Central memory CD4-positive, alpha-beta T cell (primary cell): ENCODE data around the gene EP400.
"Not testable (repeated sequence)": the region's sequence is repeated elsewhere in the genome, so short reads cannot be mapped to it uniquely, and the experiment has no call there.

ENCODE experiments used
- DNase-seq: peaks from one replicate; pipeline ENCODE4 v3.0.0; 2022

The EP400 gene

DNA sequence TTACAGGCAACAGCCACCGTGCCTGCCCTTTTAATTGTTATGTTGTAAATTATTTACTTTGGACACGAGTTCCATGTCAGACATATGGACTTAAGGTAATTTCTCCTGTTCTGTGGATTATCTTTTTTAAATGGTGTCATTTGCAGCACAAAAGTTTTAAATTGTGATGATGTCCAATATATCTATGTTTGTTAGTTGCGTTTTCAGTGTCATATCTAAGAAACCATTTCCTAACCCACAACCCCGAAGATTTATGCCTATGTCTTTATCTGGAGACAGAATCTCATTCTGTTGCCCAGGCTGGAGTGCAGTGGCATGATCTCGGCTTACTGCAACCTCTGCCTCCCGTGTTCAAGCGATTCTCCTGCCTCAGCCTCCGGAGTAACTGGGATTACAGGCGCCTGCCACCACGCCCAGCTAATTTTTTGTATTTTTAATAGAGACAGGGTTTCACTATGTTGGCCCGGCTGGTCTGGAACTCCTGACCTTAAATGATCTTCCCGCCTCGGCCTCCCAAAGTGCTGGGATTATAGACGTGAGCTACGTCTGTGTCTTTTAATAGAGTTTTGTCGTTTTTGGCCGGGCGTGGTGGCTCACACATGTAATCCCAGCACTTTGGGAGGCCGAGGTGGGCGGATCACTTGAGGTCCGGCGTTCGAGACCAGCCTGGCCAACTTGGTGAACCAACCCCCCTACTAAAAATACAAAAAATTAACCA, 870 bp upstream of the EP400 start:
- peak; percentile 14 for DNase-seq

DNA sequence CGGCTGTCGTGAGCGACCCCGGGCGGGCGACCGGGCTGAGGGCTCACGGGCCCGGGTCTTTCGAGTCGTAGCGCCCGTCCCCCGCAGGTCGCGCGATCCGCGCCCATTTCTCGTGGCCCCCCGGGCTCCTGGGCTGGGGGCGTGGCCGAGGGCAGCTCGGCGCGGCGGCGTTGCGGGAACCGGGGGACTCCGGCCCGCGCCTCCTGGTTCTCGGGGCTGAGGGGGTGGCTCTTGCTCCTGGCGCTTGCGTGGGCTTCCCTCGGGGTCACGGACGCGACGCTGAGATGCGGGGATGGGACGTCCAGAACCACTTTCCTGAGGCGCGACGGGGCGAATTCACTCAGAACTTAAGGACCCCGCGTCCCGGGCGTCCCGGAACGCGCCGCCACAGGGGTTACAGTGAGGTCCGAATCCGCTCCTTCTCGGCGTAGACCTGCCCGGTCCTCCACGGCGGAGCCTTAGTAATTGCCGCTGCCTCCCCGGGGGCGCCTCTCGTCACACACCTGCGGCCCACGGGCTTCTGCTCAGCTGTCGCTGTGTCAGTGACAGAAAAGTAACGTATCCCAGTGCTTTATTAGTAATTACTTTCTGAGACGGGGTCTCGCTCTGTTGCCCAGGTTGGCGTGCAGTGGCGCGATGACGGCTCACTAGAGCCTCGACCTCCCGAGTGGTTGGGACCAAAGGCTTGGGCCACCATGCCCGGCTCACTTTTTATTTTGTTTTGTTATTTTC, 606 bp downstream of the EP400 start:
- peak; percentile 14 for DNase-seq

DNA sequence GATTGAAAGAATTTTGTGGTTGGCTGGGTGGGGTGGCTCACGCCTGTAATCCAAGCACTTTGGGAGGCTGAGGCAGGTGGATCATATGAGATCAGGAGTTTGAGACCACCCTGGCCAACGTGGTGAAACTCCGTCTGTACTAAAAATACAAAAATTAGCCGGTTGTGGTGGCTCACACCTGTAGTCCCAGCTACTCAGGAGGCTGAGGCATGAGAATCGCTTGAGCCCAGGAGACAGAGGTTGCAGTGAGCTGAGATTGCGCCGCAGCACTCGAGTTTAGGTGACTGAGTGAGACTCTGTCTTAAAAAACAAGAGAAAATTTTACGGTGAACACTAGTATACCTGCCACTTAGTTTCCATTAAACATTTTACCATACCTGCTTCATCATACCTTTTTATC, 4.1 kb downstream of the EP400 start:
- DNase-seq, result not testable (repeated sequence)

DNA sequence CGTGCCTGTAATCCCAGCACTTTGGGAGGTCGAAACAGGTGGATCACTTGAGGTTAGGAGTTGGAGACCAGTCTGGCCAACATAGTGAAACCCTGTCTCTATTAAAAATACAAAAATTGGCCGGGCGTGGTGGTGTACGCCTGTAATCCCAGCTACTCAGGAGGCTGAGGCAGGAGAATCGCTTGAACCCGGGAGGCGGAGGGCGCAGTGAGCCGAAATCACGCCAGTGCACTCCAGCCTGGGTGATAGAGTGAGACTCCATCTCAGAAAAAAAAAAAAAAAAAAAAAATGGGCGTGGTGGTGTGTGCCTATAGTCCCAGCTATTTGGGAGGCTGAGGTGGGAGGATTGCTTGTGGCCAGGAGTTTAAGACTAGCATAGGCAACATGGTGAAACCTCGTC, 4.7 kb downstream of the EP400 start:
- not testable (repeated sequence) for DNase-seq

DNA sequence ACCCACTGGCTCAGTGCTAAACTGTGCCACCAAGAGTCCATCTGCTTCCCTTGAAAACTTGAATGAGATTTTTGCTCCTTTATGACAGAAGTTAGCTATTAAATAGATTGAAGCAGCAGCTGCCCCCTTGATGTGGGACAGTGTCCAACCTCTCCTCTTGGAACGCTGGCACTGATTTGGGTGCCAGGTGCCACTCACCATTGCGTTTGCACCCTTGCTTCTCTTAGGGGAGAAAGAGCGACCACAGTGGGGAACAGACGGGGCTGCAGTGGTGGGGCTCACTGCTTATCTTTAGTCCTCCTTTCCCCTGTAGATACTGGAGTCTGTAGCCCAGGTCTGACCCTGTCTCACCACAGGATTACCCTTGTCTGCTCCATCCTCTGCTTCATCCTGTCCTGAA, 9.4 kb downstream of the EP400 start:
- no peak for DNase-seq

DNA sequence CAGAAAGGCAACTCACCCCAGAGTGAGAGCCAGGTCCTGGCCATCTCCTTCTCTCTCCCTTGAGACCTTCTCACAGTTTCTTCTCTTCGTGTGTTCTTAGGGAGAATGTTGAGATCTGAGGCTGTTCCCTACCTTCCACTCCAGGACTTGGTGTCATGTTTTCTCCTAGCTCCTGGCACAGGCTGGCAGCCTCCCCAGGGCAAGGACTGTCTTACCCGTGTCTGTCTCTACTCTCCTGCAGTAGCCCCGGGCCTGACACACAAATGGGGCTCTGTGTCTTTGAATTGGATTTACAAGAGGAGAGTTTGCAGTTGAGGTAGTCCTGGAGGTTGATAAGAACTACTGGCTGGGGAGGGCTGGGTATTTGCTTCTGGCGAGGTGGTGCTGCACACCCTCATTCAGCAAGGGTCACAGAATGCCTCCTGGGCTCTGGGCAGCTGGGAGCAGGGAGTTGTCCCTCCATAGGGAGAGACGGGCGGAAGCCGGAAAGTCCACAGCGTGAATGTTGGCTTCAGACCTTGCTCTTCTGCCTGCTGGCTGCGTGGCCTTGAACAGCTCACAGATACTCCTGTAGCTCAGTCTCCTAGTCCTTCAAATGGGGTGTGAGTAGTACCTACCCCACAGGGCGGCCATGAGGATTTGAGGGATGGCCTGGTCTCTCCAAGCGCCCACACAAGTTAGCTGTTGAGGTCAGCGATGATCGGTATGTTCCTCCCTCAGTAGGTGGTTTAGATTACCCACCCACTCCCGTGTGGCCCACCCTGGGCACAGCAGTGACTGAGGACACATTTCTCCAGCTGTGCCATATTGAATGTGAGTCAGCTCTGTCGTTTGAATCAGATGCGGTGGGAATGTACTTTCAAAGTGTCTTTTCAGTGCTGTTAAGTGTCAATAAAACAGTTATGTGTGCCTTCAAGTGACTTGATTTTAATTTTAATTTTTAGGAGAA, 10.2 kb downstream of the EP400 start:
- no peak for DNase-seq

DNA sequence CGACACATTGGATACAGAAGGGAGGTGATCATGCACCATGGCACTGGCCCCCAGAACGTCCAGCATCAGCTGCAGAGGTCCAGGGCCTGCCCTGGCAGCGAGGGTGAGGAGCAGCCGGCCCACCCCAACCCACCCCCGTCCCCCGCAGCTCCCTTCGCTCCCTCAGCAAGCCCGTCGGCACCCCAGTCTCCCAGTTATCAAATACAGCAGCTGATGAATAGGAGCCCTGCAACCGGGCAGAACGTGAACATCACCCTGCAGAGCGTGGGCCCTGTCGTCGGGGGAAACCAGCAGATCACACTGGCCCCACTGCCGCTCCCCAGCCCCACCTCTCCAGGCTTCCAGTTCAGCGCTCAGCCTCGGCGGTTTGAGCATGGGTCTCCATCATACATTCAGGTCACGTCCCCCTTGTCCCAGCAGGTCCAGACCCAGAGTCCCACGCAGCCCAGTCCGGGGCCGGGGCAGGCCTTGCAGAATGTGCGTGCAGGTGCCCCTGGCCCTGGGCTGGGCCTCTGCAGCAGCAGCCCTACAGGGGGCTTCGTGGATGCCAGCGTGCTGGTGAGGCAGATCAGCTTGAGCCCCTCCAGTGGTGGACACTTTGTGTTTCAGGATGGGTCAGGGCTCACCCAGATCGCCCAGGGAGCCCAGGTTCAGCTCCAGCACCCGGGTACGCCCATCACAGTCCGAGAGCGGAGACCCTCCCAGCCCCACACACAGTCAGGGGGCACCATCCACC, 11.0 kb downstream of the EP400 start:
- not testable (repeated sequence) for DNase-seq

DNA sequence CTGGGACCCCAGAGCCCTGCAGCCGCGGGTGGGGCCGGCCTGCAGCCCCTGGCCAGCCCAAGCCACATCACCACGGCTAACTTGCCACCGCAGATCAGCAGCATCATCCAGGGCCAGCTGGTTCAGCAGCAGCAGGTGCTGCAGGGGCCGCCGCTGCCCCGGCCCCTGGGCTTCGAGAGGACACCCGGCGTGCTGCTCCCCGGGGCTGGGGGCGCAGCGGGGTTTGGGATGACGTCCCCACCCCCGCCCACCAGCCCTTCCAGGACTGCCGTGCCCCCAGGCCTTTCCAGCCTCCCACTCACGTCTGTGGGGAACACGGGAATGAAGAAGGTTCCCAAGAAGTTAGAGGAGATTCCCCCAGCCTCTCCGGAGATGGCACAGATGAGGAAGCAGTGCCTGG, 11.6 kb downstream of the EP400 start:
- not testable (repeated sequence) for DNase-seq

DNA sequence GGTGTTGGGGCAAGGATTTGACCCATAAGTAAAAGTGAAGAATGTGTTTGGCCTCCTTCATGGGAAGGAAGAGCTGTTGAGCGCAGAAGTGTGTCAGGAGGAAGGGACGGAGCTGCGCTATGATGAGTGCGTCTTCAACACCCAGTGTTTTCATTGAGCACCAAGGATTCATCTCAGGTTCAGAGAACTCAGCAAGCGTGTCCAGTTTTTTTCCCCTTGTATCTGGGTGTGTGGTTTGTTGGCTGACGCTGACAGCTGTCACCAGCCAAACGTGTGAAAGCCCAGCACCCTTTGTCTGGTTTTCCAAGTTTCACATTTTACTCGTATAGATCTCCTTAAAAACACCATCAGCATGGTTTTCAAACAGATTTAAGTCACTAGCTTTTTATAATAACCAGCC, 12.3 kb downstream of the EP400 start:
- DNase-seq, result no peak

DNA sequence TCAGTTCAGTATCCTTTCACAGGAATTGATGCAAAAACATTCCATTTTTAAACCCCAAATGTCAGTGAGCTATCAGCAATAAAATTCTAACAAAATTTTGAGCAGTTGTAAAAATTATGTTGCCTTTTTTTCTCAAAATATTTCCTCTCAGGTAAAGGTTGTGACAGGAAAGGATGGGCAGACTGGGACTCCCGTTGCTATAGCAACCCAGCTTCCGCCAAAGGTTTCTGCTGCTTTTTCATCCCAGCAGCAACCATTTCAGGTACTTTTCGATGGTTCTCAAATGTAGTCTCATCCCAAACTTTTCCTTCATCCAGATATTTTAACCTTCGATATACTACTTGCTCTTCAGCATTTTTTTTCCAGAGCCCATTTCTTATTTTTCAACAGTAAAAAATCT, 13.6 kb downstream of the EP400 start:
- DNase-seq, result peak; percentile 46

DNA sequence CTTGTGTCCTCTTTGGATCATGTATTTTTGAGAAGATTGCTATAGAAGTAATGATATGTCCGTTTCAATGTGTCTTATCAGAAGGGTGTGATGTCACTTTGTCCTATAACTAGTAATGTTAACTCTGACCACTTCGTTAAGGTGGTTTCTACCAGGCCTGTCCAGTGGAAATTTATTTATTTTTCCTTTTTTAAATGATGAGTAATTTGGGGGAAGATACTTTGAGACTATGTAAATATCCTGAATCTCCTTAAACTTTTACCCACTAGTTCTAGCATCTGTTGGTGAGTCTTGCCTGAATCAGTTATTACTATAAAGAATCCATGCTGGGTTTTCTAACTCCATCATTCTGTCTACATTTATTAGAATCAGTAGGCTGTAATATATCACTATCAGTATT, 15.3 kb downstream of the EP400 start:
- no peak for DNase-seq

DNA sequence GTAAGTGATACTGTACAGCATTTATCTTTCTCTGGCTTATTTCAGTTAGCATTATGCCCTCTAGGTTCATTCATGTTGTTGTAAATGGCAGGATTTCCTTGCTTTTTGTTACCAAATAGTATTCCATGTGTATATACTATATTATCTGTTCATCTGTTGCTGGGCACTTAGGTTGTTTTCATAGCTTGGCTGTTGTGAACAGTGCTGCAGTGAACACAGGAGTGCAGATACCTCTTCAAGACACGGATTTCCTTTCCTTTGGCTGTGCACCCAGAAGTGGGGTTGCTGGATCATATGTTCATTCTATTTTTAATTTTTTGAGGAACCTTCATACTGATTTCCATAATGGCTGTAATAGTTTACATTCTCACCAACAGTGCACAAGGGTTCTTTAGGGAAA, 21.5 kb downstream of the EP400 start:
- no peak for DNase-seq

DNA sequence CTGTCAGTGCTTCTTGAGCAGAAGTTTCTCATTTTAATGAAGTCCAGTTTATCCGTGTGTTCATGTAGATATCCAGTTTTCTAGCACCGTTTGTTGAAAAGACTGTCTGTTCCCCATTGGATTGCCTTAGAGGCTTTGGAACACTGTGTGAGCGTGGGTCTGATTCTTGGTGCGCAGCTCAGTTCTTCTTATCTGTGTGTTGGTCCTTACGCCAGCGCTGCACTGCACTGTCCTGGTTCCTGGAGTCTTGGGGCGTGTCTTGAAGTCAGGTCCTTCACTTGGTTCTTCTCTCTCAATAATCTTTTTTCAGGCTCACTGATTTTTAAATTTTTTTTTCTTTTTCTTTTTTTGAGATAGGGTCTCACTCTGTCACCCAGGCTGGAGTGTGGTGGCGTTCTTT, 25.5 kb downstream of the EP400 start:
- DNase-seq, result no peak

DNA sequence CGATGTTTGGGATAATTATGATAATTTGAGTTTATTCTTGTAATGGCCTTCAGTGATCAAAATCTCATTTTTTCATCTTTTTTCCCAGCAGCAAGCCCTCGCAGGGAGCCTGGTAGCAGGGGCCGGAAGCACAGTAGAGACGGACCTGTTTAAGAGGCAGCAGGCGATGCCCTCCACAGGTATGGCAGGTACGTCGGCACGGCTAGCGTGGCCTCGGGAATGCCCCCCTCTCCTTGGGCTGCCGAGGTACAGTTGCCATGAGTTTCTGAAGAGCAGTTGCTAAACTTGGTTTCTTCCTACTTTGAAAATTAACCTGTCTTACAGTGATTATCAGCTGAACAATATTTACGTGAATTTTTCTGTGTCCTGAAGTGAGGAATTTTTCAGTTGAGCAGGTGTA, 29.9 kb downstream of the EP400 start:
- DNase-seq, result no peak

DNA sequence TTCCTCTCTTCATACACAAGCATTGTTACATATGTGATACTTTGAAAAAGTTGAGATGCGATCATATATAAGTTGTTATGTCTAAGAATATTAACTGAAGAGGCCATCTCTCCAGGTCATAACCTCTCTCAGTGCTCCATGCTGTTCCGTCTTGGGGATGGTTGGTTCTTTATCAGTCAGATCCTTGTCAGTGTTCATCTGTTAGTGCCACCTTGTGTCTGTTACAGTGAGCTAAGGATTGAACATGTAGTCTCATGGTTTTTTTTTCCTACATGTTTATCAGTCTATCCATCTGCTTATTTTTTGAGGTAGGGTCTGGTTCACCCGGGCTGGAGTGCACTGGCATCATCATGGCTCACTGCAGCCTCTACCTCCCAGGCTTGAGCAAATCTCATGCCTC, 30.5 kb downstream of the EP400 start:
- no peak for DNase-seq

DNA sequence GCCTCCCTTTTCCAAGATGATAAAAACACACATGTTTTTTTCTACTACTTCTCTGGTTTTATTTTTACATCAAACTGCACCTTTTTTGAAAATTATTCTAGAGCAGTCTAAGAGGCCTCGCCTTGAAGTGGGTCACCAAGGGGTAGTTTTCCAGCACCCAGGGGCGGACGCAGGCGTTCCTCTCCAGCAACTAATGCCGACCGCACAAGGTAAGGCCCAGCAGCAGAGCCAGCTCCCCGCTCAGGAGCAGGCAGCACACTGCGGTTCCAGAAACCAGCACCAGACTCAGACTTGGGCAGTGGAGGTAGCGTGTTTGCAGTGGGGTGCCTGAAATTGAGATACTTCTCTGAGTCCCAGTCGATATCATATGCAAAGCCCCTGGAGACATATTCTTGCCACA, 31.6 kb downstream of the EP400 start:
- no peak for DNase-seq

DNA sequence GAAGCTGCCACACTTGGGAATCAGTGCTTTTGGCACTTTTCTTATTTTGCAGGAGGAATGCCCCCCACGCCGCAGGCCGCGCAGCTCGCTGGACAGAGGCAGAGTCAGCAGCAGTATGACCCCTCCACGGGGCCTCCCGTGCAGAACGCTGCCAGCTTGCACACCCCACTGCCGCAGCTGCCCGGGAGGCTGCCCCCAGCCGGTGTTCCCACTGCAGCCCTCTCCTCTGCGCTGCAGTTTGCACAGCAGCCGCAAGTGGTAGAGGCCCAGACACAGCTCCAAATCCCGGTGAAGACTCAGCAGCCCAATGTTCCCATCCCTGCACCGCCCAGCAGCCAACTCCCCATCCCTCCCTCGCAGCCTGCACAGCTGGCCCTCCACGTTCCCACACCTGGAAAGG, 32.3 kb downstream of the EP400 start:
- DNase-seq, result no peak

DNA sequence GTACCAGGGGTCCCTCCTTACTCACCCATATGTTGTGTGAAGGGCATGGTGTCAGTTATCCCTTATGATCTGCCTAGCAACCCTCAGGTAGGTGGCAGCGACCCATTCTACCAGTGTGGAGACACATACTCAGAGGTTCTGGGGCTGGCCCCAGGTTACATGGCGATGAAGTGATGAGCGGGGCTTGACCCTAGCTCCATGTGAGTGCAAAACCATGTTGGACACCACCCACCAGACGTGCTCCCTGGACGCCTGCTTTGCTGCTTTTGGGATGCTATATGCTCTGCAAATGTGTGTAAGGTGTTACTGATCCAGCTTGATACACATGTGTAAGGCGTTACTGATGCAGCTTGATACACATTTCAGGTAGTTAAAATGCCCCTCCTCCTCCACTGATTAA, 33.3 kb downstream of the EP400 start:
- DNase-seq, result no peak

DNA sequence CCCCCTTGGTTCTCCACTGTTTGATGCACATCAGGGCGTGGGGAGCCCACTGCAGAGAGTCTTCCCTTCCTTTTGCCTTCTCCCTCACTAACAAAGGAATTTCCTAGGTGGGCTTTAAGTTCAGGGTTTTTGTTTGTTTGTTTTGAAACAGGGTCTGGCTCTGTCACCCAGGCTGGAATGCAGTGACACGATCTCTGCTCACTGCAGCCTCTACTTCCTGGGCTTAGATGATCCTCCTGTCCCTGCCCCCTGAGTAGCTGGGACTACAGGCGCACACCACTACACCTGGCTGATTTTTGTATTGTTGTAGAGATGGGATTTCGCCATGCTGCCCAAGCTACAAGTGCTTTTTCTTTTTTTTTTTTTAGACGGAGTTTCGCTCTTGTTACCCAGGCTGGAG, 33.8 kb downstream of the EP400 start:
- DNase-seq, result no peak

DNA sequence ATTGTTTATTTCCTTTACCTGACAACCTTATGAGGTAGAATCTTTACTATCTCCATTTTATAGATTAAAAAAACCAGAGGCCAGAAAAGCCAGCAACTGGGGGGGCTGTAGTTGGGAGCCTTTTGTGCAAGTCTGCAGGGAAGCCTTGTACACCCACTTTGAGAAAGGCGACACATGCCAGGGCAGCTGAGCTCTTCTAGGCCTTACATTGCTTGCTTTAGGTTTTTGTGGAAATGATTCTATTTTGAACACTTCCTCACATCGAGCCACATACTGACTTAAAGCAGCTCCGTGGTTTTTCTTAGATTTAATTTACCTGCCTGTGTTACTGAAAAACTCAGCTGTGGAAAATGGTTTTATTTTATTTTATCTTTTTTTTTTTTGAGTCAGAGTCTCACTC, 34.6 kb downstream of the EP400 start:
- no peak for DNase-seq

DNA sequence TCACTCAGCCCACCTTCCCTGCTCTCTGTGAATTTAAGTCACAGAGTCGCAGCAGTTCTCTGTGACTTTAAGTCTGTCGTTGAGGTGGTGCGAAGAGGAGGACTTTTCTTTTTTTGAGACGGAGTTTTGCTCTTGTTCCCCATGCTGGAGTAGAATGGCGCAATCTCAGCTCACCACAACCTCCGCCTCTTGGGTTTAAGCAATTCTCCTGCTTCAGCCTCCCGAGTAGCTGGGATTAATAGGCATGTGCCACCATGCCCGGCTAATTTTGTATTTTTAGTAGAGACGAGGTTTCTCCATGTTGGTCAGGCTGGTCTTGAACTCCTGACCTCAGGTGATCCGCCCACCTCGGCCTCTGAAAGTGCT, 35.8 kb downstream of the EP400 start:
- not testable (repeated sequence) for DNase-seq

DNA sequence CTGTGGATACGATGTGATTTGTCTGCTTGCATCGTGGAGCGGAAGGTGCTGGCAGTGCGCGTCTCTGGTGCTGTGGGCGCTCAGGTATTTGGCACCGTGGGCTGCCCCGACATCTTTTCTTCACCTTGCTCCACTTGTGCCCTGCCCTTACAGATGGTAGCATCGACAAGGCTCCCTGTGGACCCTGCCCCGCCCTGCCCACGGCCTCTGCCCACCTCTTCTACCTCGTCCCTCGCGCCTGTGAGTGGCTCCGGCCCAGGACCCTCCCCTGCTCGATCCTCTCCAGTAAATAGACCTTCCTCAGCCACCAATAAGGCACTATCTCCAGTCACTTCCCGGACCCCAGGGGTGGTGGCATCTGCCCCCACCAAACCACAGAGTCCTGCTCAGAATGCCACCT, 36.6 kb downstream of the EP400 start:
- DNase-seq, result no peak

DNA sequence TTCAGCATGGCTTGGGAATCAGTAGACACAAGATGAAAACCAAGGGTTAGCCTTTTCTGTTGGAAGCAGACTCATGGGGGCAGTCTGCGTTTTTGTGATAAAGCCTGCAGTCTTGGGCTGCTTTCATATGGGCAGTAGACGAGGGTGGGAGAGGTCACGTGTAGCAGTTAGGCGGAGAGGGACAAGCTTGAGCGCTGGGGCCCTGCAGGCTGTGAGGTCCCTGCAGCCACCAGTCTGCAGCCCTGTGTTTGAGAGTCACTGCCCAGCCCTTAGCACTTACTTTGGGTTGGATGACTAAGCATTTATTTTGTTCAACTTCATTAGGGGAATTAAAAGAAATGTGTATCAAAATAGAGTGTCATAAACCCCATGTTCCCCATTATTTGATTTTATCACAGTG, 37.2 kb downstream of the EP400 start:
- no peak for DNase-seq
